DND-41 (cell line): Measurements from ENCODE around the gene CACNA1H.

Experiments
- CTCF ChIP-seq: IDR thresholded peaks from 2 replicates; pipeline ENCODE4 v1.5.1; 2012; ENCODE audit warnings: borderline replicate concordance, low read length, moderate library complexity, mild to moderate bottlenecking; ENCODE audit not compliant: poor library complexity, severe bottlenecking; ENCODE audit errors: extremely low read depth
- EZH2 ChIP-seq: IDR thresholded peaks from 3 replicates; pipeline ENCODE4 v1.6.1; 2012; ENCODE audit warnings: borderline replicate concordance, low read depth, mild to moderate bottlenecking, moderate library complexity, low read length, inconsistent platforms; ENCODE audit not compliant: severe bottlenecking

DNA sequence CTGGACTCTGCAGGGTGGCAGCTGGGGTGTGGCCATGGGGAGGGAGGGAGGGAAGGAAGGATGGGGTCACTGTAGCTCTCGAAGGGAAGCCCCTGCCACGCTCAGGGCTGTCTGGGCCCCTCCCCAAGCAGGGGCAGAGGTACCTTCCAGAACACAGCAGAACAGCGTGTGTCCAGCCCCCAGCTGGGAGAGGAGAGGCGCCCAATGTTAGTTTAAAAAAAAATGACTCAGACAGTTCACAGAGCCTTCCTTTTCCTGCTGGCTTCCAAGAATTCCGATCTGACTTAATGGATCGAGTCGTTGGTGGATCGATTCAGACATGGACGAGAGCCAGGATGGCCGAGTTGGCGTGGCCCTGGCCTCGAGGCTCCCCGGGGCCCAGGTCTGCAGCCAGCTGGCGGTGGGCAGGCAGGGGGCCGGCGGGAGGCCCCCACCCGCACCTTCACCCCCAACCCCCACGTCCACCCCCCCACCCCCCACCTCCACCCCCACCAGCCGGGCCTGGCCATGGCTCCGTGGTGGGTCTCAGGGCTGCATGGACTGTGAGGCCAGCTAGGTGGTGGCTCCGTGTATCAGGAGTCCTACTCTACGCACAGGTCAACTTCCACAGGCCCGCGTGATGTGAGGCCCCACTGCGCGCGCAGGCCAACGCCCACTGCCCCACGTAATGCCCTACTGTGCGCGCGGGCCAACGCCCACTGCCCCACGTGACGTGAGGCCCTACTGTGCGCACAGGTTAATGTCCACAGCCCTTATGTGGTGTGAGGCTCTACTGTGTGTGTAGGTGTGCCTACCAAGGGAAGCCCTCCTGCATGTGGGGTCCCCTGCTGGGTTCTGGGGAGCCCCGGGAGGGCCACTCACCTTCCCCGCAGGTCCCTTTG lies 21.8 kb downstream of the CACNA1H start:
- TF ChIP-seq CTCF (no peak), EZH2 (no peak)
